Naive thymus-derived CD4-positive, alpha-beta T cell (primary cell): ENCODE data around the gene PEX26. TPM values are rescaled to one million over a fixed set of nuclear protein-coding genes. Genes with fewer than 3 reads are reported as not detected.
"Not testable (repeated sequence)": the region's sequence is repeated elsewhere in the genome, so short reads cannot be mapped to it uniquely, and the experiment has no call there.

Experiments
- ATAC-seq: fragments of 150-1000 bp; cut with Tn5 transposase; 2 replicates; pipeline ENCODE4 v1.10.0; 2021; ENCODE audit warnings: mild to moderate bottlenecking, moderate library complexity
- CTCF ChIA-PET: fragments of 350-600 bp; sonication (Branson Sonifier 250); formaldehyde crosslinking; loops from one replicate; lab custom pipeline; 2021; ENCODE audit warnings: antibody characterized with exemption; lab: Charles Lee
- POLR2A ChIA-PET: fragments of 350-600 bp; sonication (Branson Sonifier 250); formaldehyde crosslinking; loops from one replicate; lab custom pipeline; 2021; ENCODE audit warnings: antibody characterized with exemption, inconsistent platforms; lab: Charles Lee
- DNase-seq, 9 donors: peaks; one replicate each; pipeline versions ENCODE4 v3.0.0 to v3.0.0-alpha.2; 2020 to 2022; ENCODE audit warnings: mixed read lengths in 1 of 9
- H3K27ac ChIP-seq: one replicate; pipeline ENCODE4 v1.7.0; 2013; ENCODE audit warnings: mild to moderate bottlenecking, low read depth, low read length, moderate library complexity
- H3K27me3 ChIP-seq, 2 donors: one replicate each; pipeline ENCODE4 v1.7.0; 2013; ENCODE audit warnings: low read length in 2 of 2, mild to moderate bottlenecking in 2 of 2, moderate library complexity in 2 of 2; ENCODE audit not compliant: control insufficient read depth in 2 of 2, insufficient read depth in 2 of 2
- H3K36me3 ChIP-seq, 3 experiments: 1 replicate in 2 of 3; 2 replicates in 1 of 3; pipeline ENCODE4 v1.7.0; 2013; ENCODE audit warnings: low read length in 3 of 3, mild to moderate bottlenecking in 3 of 3, moderate library complexity in 1 of 3; ENCODE audit not compliant: insufficient read depth in 3 of 3, control insufficient read depth in 2 of 3
- H3K4me1 ChIP-seq, 2 donors: one replicate each; pipeline ENCODE4 v1.7.0; 2013; ENCODE audit warnings: low read length in 2 of 2, mild to moderate bottlenecking in 2 of 2, moderate library complexity in 1 of 2; ENCODE audit not compliant: control insufficient read depth in 2 of 2, insufficient read depth in 2 of 2
- H3K4me3 ChIP-seq: 2 replicates; pipeline ENCODE4 v1.7.0; 2013; ENCODE audit warnings: mild to moderate bottlenecking, low read length
- H3K9me3 ChIP-seq, 3 experiments: 1 replicate in 2 of 3; 2 replicates in 1 of 3; pipeline ENCODE4 v1.7.0; 2013; ENCODE audit warnings: low read length in 3 of 3; ENCODE audit not compliant: control insufficient read depth in 2 of 3
- H3K27ac Mint-ChIP-seq, 9 donors: one replicate each; pipeline ENCODE4 v1.8.0; 2020 to 2022; ENCODE audit warnings: mixed read lengths in 9 of 9, mild to moderate bottlenecking in 8 of 9, moderate library complexity in 5 of 9, inconsistent platforms in 2 of 9
- H3K27me3 Mint-ChIP-seq, 5 donors: one replicate each; pipeline ENCODE4 v1.8.0; 2021 to 2022; ENCODE audit warnings: mixed read lengths in 5 of 5, mild to moderate bottlenecking in 1 of 5
- H3K36me3 Mint-ChIP-seq, 5 donors: one replicate each; pipeline ENCODE4 v1.8.0; 2020 to 2022; ENCODE audit warnings: mixed read lengths in 5 of 5, mild to moderate bottlenecking in 3 of 5, inconsistent platforms in 1 of 5
- H3K4me1 Mint-ChIP-seq, 7 donors: one replicate each; pipeline ENCODE4 v1.8.0; 2020 to 2022; ENCODE audit warnings: mixed read lengths in 7 of 7, mild to moderate bottlenecking in 3 of 7, inconsistent platforms in 1 of 7
- H3K4me3 Mint-ChIP-seq, 10 donors: one replicate each; pipeline ENCODE4 v1.8.0; 2020 to 2022; ENCODE audit warnings: mild to moderate bottlenecking in 10 of 10, mixed read lengths in 10 of 10, moderate library complexity in 6 of 10, inconsistent platforms in 2 of 10
- H3K9me3 Mint-ChIP-seq, 11 donors: one replicate each; pipeline ENCODE4 v1.8.0; 2020 to 2022; ENCODE audit warnings: mixed read lengths in 11 of 11, mild to moderate bottlenecking in 4 of 11, inconsistent platforms in 1 of 11, moderate library complexity in 1 of 11
- intact Hi-C, 2 donors: fragments of 100-400 bp; cut with micrococcal nuclease; formaldehyde crosslinking; loops; one replicate each; pipeline ENCODE4 v1.15.1; 2023
- polyA plus RNA-seq, 2 donors: library from polyadenylated mRNA; unstranded; fragments of 300-500 nt; fragmentation: Illumina TruSeq; gene quantifications; one replicate each; pipeline ENCODE4 v1.2.3, GENCODE V29; 2021
- total RNA-seq, 6 experiments: library from RNA in 5 of 6; stranded (reverse) in 5 of 6; gene quantifications; 1 replicate in 5 of 6; 2 replicates in 1 of 6; pipeline ENCODE4 v1.2.3 and lab custom pipeline; 2021 to 2026

Gene PEX26
- total and polyA plus RNA-seq, 7 experiments from 2014 or later, result 3.8 to 42.8 (median 30.7) TPM

DNA sequence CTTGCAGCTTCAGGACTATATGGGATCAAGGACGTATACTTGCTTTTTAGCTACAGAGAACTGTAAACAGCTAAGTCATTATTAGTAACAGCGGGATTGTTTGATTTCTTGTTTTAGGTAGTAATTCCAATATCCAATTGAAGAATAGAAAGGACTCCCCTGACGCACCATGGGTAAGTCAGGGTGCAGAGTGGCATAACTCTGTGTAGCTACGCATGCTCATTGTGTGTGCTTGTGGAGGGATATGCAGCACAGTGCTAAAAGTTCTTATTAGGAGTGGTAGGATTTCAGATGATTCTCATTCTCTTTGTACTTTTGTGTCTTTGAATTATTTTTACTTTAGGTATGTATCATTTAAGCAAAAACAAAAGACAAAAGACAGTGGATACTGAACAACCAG, 7.7 kb upstream of the PEX26 start:
- Mint-ChIP-seq H3K4me3 (no peak overlapping the region), H3K27ac (no peak overlapping the region), H3K4me1 (peaks cover 0 to 3% (median 0%) of the 10 kb centered on the region in 7 donors), H3K36me3 (no peaks in the 10 kb centered on the region), H3K9me3 (peaks cover 0 to 2% (median 0%) of the 10 kb centered on the region in 11 donors), H3K27me3 (peaks cover 23 to 42% (median 33%) of the 10 kb centered on the region in 5 donors)
- Histone ChIP-seq H3K4me1 (no peaks in the 10 kb centered on the region), H3K36me3 (no peaks in the 10 kb centered on the region), H3K27ac (no peak overlapping the region), H3K9me3 (no peaks in the 10 kb centered on the region), H3K27me3 (no peaks in the 10 kb centered on the region), H3K4me3 (no peak overlapping the region)
- DNase-seq (no peak), ATAC-seq (no peak)
- ChIA-PET CTCF (no interaction called here), POLR2A (no interaction called here)
- intact Hi-C loops, result no loop called here

GRCh38 chr22:18070556-18071306, 7.1 kb upstream of the PEX26 start:
- Mint-ChIP-seq H3K27ac (no peak overlapping the region), H3K4me1 (peaks cover 0 to 3% (median under 1%) of the 10 kb centered on the region in 7 donors), H3K27me3 (peaks cover 16 to 35% (median 26%) of the 10 kb centered on the region in 5 donors), H3K9me3 (no peaks in the 10 kb centered on the region), H3K4me3 (no peak overlapping the region), H3K36me3 (no peaks in the 10 kb centered on the region)
- DNase-seq (no peak), ATAC-seq (no peak)
- Histone ChIP-seq H3K27ac (no peak overlapping the region), H3K27me3 (no peaks in the 10 kb centered on the region), H3K9me3 (no peaks in the 10 kb centered on the region), H3K36me3 (no peaks in the 10 kb centered on the region), H3K4me3 (no peak overlapping the region), H3K4me1 (peaks cover 0 to 2% of the 10 kb centered on the region in 2 donors)
- CTCF ChIA-PET, result no interaction called here
- intact Hi-C loops, result no loop called here
- POLR2A ChIA-PET, result no interaction called here

GRCh38 chr22:18071307-18071967, 6.4 kb upstream of the PEX26 start:
- H3K27me3 ChIP-seq, CTCF ChIA-PET: not testable (repeated sequence)

DNA sequence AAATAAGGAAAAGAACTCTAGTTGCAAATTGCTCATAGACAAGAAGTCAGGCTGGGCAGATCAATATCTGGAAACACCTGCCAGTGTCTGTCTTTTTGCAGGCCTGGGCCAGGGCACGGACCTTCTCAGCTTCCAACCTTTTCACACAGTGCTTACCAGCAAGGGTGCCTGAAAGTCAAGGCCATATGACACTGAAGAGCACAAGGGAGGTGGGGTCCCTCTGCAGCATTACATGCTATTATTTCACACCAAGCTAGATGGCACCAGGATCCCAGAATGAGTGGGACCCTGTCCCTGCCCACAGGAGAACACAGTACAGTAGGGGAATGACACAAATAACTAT, 5.9 kb upstream of the PEX26 start:
- no peak overlapping the region for H3K4me3 Mint-ChIP-seq
- ChIA-PET POLR2A (no interaction called here), CTCF (interaction anchor here (1.1 to 1.3 kb wide), 2 partner anchors 238 to 243 kb away, joined by 3 read pairs; no protein-coding TSS in a partner anchor)
- H3K27me3 Mint-ChIP-seq, result peaks cover 9 to 24% (median 15%) of the 10 kb centered on the region in 5 donors
- no peaks in the 10 kb centered on the region for H3K9me3 Mint-ChIP-seq
- no peak overlapping the region for H3K27ac ChIP-seq
- no peak overlapping the region for H3K27ac Mint-ChIP-seq
- no peak overlapping the region for H3K4me3 ChIP-seq
- H3K9me3 ChIP-seq, result no peaks in the 10 kb centered on the region
- H3K27me3 ChIP-seq, result no peaks in the 10 kb centered on the region
- H3K4me1 ChIP-seq, result peaks cover 9 to 13% of the 10 kb centered on the region in 2 donors
- no peaks in the 10 kb centered on the region for H3K36me3 ChIP-seq
- no peak for DNase-seq
- intact Hi-C loops, result no loop called here
- H3K36me3 Mint-ChIP-seq, result no peaks in the 10 kb centered on the region
- H3K4me1 Mint-ChIP-seq, result peaks cover 5 to 13% (median 12%) of the 10 kb centered on the region in 7 donors
- ATAC-seq, result no peak

More at GRCh38 chr22:18071307-18071967, 6.4 kb upstream of the PEX26 start:
- ATAC-seq, H3K27ac ChIP-seq, H3K36me3 ChIP-seq, H3K4me3 Mint-ChIP-seq, H3K4me1 Mint-ChIP-seq, intact Hi-C loops, H3K9me3 ChIP-seq, H3K4me1 ChIP-seq, H3K36me3 Mint-ChIP-seq, H3K4me3 ChIP-seq, DNase-seq, H3K27ac Mint-ChIP-seq, H3K9me3 Mint-ChIP-seq, POLR2A ChIA-PET: not testable (repeated sequence)
- H3K27me3 Mint-ChIP-seq, result peaks cover 11 to 29% (median 19%) of the 10 kb centered on the region in 5 donors

GRCh38 chr22:18073467-18073866, 4.3 kb upstream of the PEX26 start:
- Mint-ChIP-seq H3K4me1 (peaks cover 7 to 26% (median 22%) of the 10 kb centered on the region in 7 donors), H3K27me3 (peaks cover 0 to 10% (median under 1%) of the 10 kb centered on the region in 5 donors), H3K4me3 (no peak overlapping the region), H3K27ac (peak overlapping the region in 1 of 9 donors; percentile 44), H3K36me3 (peaks cover 0 to under 1% (median 0%) of the 10 kb centered on the region in 5 donors), H3K9me3 (no peaks in the 10 kb centered on the region)
- ChIA-PET POLR2A (no interaction called here), CTCF (interaction anchor here (1.3 kb wide), 1 partner anchor 243 kb away, joined by 7 read pairs; no protein-coding TSS in a partner anchor)
- Histone ChIP-seq H3K27me3 (no peaks in the 10 kb centered on the region), H3K9me3 (no peaks in the 10 kb centered on the region), H3K4me3 (no peak overlapping the region), H3K27ac (no peak overlapping the region), H3K36me3 (peaks cover 0 to 4% (median 0%) of the 10 kb centered on the region in 3 experiments), H3K4me1 (peaks cover 13 to 15% of the 10 kb centered on the region in 2 donors)
- no peak for ATAC-seq
- intact Hi-C loops, result no loop called here
- DNase-seq, result no peak

DNA sequence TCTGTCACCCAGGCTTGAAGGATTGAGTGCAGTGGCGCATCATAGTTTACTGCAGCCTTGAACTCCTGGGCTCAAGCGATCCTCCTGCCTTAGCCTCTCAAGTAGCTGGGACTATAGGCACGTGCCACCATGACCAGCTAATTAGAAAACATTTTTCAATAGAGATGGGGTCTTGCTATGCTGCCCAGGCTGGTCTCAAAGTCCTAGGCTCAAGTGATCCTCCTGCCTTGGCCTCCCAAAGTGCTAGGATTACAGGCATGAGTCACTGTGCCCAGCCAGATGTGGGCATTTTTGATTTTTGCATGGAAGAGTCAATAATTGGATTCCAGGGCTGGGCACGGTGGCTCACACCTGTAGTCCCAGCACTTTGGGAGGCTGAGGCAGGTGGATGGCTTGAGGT, 3.9 kb upstream of the PEX26 start:
- H3K4me1 ChIP-seq, result peaks cover 18 to 20% of the 10 kb centered on the region in 2 donors
- Mint-ChIP-seq H3K27ac (peak overlapping the region in 1 of 9 donors; percentile 44), H3K4me1 (peaks cover 11 to 31% (median 27%) of the 10 kb centered on the region in 7 donors), H3K4me3 (peak overlapping the region in 1 of 10 donors; percentile 29)
- H3K27me3 Mint-ChIP-seq, H3K36me3 ChIP-seq, DNase-seq, H3K4me3 ChIP-seq, H3K9me3 Mint-ChIP-seq, ATAC-seq, H3K27me3 ChIP-seq, H3K9me3 ChIP-seq, H3K27ac ChIP-seq, H3K36me3 Mint-ChIP-seq, POLR2A ChIA-PET, intact Hi-C loops: not testable (repeated sequence)
- CTCF ChIA-PET, result interaction anchor here (0.7 kb wide), 1 partner anchor 221 kb away, joined by 4 read pairs; no protein-coding TSS in a partner anchor
